Karpas-422 (cell line): ENCODE results near the gene CCNQ. TPM values are rescaled to one million over a fixed set of nuclear protein-coding genes. Genes with fewer than 3 reads are reported as not detected.

ENCODE experiments used
- DNase-seq: peaks from one replicate; pipeline ENCODE4 v3.0.0-alpha.2; 2015
- H2AFZ ChIP-seq: fragments of 200-600 bp; sonication (generic); 2 replicates; pipeline ENCODE4 v1.6.1; 2014; ENCODE audit warnings: antibody characterized with exemption, low read length, mixed read lengths
- H3K27ac ChIP-seq: fragments of 200-600 bp; sonication (generic); 2 replicates; pipeline ENCODE4 v1.5.1; 2014; ENCODE audit warnings: mild to moderate bottlenecking, low read length, moderate library complexity
- H3K27me3 ChIP-seq: fragments of 200-600 bp; sonication (generic); 2 replicates; pipeline ENCODE4 v1.6.1; 2014; ENCODE audit warnings: low read length, mixed read lengths
- H3K36me3 ChIP-seq: fragments of 200-600 bp; sonication (generic); 2 replicates; pipeline ENCODE4 v1.6.1; 2014; ENCODE audit warnings: low read length, mixed read lengths; ENCODE audit not compliant: insufficient read depth
- H3K4me1 ChIP-seq: fragments of 200-600 bp; sonication (generic); 2 replicates; pipeline ENCODE4 v1.6.1; 2014; ENCODE audit warnings: mild to moderate bottlenecking, low read length, mixed read lengths
- H3K4me2 ChIP-seq: fragments of 200-600 bp; sonication (generic); 2 replicates; pipeline ENCODE4 v1.6.1; 2014; ENCODE audit warnings: low read length, low read depth, mild to moderate bottlenecking; ENCODE audit not compliant: poor library complexity, severe bottlenecking
- H3K4me3 ChIP-seq: fragments of 200-600 bp; sonication (generic); 2 replicates; pipeline ENCODE4 v1.5.1; 2014; ENCODE audit warnings: mild to moderate bottlenecking, antibody characterized with exemption, low read length, mixed read lengths
- H3K79me2 ChIP-seq: fragments of 200-600 bp; sonication (generic); 2 replicates; pipeline ENCODE4 v1.6.1; 2014; ENCODE audit warnings: mild to moderate bottlenecking, low read length, mixed read lengths
- H3K9ac ChIP-seq: fragments of 200-600 bp; sonication (generic); 2 replicates; pipeline ENCODE4 v1.6.0; 2014; ENCODE audit warnings: low read length
- H3K9me2 ChIP-seq: fragments of 200-600 bp; sonication (generic), shearing (Covaris generic); replicated peaks from 2 replicates; pipeline ENCODE4 v1.6.0; 2014; ENCODE audit warnings: mild to moderate bottlenecking, low read length, moderate library complexity; ENCODE audit not compliant: insufficient read depth
- H3K9me3 ChIP-seq: fragments of 300-700, 200-600 bp; sonication (generic); 2 replicates; pipeline ENCODE4 v1.6.1; 2014; ENCODE audit warnings: low read length, mixed read lengths
- H4K20me1 ChIP-seq: fragments of 200-600 bp; sonication (generic); 2 replicates; pipeline ENCODE4 v1.6.1; 2014; ENCODE audit warnings: mild to moderate bottlenecking, antibody characterized with exemption, low read length, low read depth; ENCODE audit not compliant: insufficient read depth
- total RNA-seq: library from RNA; depleted of rRNA; stranded (reverse); fragments of >200 nt; shearing (Covaris generic); gene quantifications from 2 replicates; pipeline ENCODE4 v1.2.3, GENCODE V29; 2014; ENCODE audit warnings: low replicate concordance

The CCNQ gene
- total RNA-seq, 1 experiment from 2014 or later: 29.1 TPM

- Histone ChIP-seq H3K79me2 (peaks cover 17% of the 10 kb centered on the region), H3K27ac (peak overlapping the region; percentile 35; the same call in 1 of the 2 replicates), H3K4me3 (peak overlapping the region; percentile 64; the same call in 1 of the 2 replicates), H3K9ac (0 out of 2 replicates have a peak overlapping the region, but pooled peaks have one; percentile 12), H3K36me3 (no peaks in the 10 kb centered on the region), H3K9me3 (no peaks in the 10 kb centered on the region), H2AFZ (no peak overlapping the region), H3K4me1 (peaks cover 31% of the 10 kb centered on the region), H3K4me2 (peak overlapping the region; percentile 56), H4K20me1 (peaks cover 22% of the 10 kb centered on the region; the same call in 1 of the 2 replicates), H3K9me2 (no peaks in the 10 kb centered on the region), H3K27me3 (no peaks in the 10 kb centered on the region)
- peak; percentile 50 for DNase-seq
Measured at GRCh38 chrX:153596981-153597750, 1.8 kb downstream of the CCNQ start.

GRCh38 chrX:153595859-153596857, 2.8 kb downstream of the CCNQ start:
- Histone ChIP-seq H2AFZ (no peak overlapping the region), H4K20me1 (peaks cover 22% of the 10 kb centered on the region; the same call in 1 of the 2 replicates), H3K9ac (no peak overlapping the region), H3K4me2 (peak overlapping the region; percentile 56), H3K36me3 (no peaks in the 10 kb centered on the region), H3K9me2 (no peaks in the 10 kb centered on the region), H3K4me1 (peaks cover 31% of the 10 kb centered on the region), H3K4me3 (no peak overlapping the region), H3K79me2 (peaks cover 17% of the 10 kb centered on the region), H3K27me3 (no peaks in the 10 kb centered on the region), H3K9me3 (no peaks in the 10 kb centered on the region), H3K27ac (no peak overlapping the region)
- DNase-seq: peak; percentile 51

GRCh38 chrX:153595387-153595786, 3.6 kb downstream of the CCNQ start:
- H3K27me3 ChIP-seq: no peaks in the 10 kb centered on the region
- peaks cover 17% of the 10 kb centered on the region for H3K79me2 ChIP-seq
- H3K9me2 ChIP-seq: no peaks in the 10 kb centered on the region
- no peaks in the 10 kb centered on the region for H3K9me3 ChIP-seq
- H3K4me3 ChIP-seq: no peak overlapping the region
- no peak for DNase-seq
- peaks cover 22% of the 10 kb centered on the region; the same call in 1 of the 2 replicates for H4K20me1 ChIP-seq
- no peaks in the 10 kb centered on the region for H3K36me3 ChIP-seq
- H2AFZ ChIP-seq: no peak overlapping the region
- H3K27ac ChIP-seq: no peak overlapping the region
- no peak overlapping the region for H3K4me2 ChIP-seq
- H3K9ac ChIP-seq: no peak overlapping the region
- peaks cover 31% of the 10 kb centered on the region for H3K4me1 ChIP-seq

DNA sequence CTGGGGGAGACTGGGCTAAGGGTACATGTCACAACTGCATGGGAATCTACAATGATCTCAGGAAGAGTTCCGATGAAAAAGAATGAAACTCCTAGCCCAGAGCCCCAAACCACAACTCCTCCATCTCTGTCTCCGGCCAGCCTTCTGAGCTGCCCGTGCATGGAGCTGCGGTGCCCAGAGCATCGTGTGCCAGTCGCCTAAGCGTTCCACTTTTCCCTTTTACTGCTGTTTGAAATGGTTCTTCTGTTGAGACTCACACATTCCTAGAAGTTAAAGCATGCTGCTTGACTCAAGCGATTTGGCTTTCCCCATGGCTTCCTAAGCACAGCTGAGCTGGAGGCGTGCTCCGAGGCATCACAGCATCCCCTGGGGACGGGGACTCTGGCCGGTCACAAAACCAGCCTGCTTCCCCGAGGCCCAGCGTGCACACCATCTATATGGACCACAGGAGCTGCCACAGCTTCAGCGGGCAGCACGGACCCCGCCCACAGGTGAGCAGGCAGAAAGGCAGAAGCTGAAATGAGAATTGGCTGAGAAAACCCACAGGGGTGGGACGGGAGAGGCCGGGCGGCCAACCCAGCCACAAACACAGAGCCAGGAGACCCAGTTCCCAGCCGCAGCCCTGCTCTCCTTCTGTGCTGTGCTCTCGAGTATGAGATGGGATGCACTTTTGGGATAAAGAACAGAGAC, 5.0 kb downstream of the CCNQ start:
- Histone ChIP-seq H3K4me2 (no peak overlapping the region), H4K20me1 (peaks cover 22% of the 10 kb centered on the region; the same call in 1 of the 2 replicates), H2AFZ (no peak overlapping the region), H3K27me3 (no peaks in the 10 kb centered on the region), H3K36me3 (no peaks in the 10 kb centered on the region), H3K9me3 (no peaks in the 10 kb centered on the region), H3K79me2 (peaks cover 17% of the 10 kb centered on the region), H3K9me2 (no peaks in the 10 kb centered on the region), H3K9ac (no peak overlapping the region), H3K4me3 (no peak overlapping the region), H3K27ac (no peak overlapping the region), H3K4me1 (peaks cover 23% of the 10 kb centered on the region)
- DNase-seq: no peak

DNA sequence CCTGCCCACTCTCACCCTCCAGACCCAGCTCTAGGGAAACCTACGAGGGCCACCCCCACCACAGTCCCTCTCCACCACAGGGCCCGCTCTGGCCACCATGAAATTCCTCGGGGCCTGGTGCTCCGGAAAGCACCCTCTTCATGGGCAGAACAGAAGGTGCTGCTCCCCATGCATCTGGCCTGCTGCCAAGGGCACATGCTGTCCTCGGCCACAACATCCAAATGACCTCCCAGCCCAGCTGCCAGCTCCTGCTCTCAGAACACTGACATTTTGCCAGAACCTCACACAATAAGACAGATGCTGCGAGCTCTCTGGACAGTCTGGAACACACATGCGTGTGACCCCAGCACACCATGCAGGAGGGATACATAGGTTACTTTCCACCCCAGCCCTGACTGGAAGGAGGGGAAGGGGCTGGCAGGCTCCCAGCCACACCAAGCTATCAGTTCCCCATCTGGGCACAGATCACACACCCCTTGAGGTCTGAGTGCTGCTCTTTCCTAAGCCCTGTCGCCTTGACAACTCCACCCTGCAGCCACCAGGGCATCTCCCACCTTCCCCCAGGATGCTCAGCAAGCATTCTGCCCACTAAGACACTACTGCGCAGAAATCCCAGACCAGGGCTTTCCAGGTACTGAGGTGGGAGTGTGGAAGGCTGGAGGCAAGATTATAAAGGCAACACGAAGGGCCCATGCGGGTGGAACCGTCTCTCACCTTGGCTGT, 5.8 kb downstream of the CCNQ start:
- Histone ChIP-seq H3K27me3 (no peaks in the 10 kb centered on the region), H4K20me1 (peaks cover 22% of the 10 kb centered on the region; the same call in 1 of the 2 replicates), H3K27ac (no peak overlapping the region), H3K9me2 (no peaks in the 10 kb centered on the region), H3K79me2 (peaks cover 17% of the 10 kb centered on the region), H3K4me3 (no peak overlapping the region), H3K36me3 (no peaks in the 10 kb centered on the region), H3K9me3 (no peaks in the 10 kb centered on the region), H2AFZ (no peak overlapping the region), H3K9ac (no peak overlapping the region), H3K4me1 (peaks cover 23% of the 10 kb centered on the region), H3K4me2 (no peak overlapping the region)
- DNase-seq: no peak

GRCh38 chrX:153592091-153592833, 6.7 kb downstream of the CCNQ start:
- Histone ChIP-seq H3K9me3 (no peaks in the 10 kb centered on the region), H2AFZ (no peak overlapping the region), H3K9ac (no peak overlapping the region), H3K4me3 (no peak overlapping the region), H3K4me1 (peaks cover 14% of the 10 kb centered on the region), H3K27ac (no peak overlapping the region), H3K9me2 (no peaks in the 10 kb centered on the region), H3K79me2 (peaks cover 13% of the 10 kb centered on the region), H3K27me3 (no peaks in the 10 kb centered on the region), H3K36me3 (no peaks in the 10 kb centered on the region), H4K20me1 (peaks cover 19% of the 10 kb centered on the region; the same call in 1 of the 2 replicates), H3K4me2 (no peak overlapping the region)
- DNase-seq: no peak
